GM12878 (cell line): ENCODE data around the gene SMAP1. TPM values are rescaled to one million over a fixed set of nuclear protein-coding genes. Genes with fewer than 3 reads are reported as not detected.

ENCODE experiments used
- ATAC-seq: fragments of 200-7000 bp; cut with Tn5 transposase; 3 replicates; pipeline ENCODE4 v1.9.1; 2020; ENCODE audit warnings: mild to moderate bottlenecking, moderate library complexity
- BruUV-seq: library from RNA; stranded (reverse); fragments of 400-500 nt; replicated peaks from 2 replicates; lab custom pipeline; 2021; lab: Mats Ljungman, UMichigan
- CTCF ChIA-PET: fragments of 300-600 bp; sonication (Branson Sonifier 250); formaldehyde crosslinking; extraction: SDS; loops from one replicate; lab custom pipeline; 2021; ENCODE audit warnings: inconsistent platforms; lab: Yijun Ruan, JAX
- POLR2A ChIA-PET: fragments of 350-600 bp; formaldehyde crosslinking; extraction: SDS; loops from one replicate; lab custom pipeline; 2021; ENCODE audit warnings: inconsistent platforms; lab: Charles Lee
- RAD21 ChIA-PET: fragments of 300-600 bp; sonication (Branson Sonifier 250); formaldehyde crosslinking; loops from one replicate; lab custom pipeline; 2023; ENCODE audit warnings: antibody characterized with exemption; ENCODE audit not compliant: unreplicated experiment; lab: Charles Lee
- SMC1A ChIA-PET: fragments of 300-600 bp; sonication (Branson Sonifier 250); formaldehyde crosslinking; loops from one replicate; lab custom pipeline; 2023; ENCODE audit not compliant: unreplicated experiment, uncharacterized antibody; lab: Charles Lee
- DNase-seq: peaks from one replicate; pipeline ENCODE4 v3.0.0-alpha.2; 2011; ENCODE audit warnings: low read depth, low spot score
- FAIRE-seq: peaks from 3 replicates; lab custom pipeline; 2011; peaks lifted over from hg19 to GRCh38; lab: Jason Lieb, UNC
- H2AFZ ChIP-seq: 2 replicates; pipeline ENCODE4 v1.6.0; 2011; ENCODE audit warnings: low read depth, low read length, control low read depth; ENCODE audit not compliant: control insufficient read depth
- H3K27ac ChIP-seq: 2 replicates; pipeline ENCODE4 v1.5.1; 2011; ENCODE audit warnings: control low read depth; ENCODE audit not compliant: control insufficient read depth, insufficient read depth
- H3K27me3 ChIP-seq, 2 experiments: replicated peaks in 1 of 2; 2 replicates each; pipeline versions ENCODE4 v1.6.0 to v1.6.1; 2011; ENCODE audit warnings: low read length in 1 of 2; ENCODE audit not compliant: control insufficient read depth in 2 of 2, insufficient read depth in 2 of 2
- H3K36me3 ChIP-seq, 2 experiments: 2 replicates each; pipeline ENCODE4 v1.5.1; 2011; ENCODE audit warnings: low read length in 1 of 2; ENCODE audit not compliant: control insufficient read depth in 2 of 2, insufficient read depth in 2 of 2
- H3K4me1 ChIP-seq: 2 replicates; pipeline ENCODE4 v1.6.1; 2011; ENCODE audit warnings: mild to moderate bottlenecking, low read length, moderate library complexity, mixed read lengths; ENCODE audit not compliant: control insufficient read depth, insufficient read depth
- H3K4me2 ChIP-seq: 2 replicates; pipeline ENCODE4 v1.6.0; 2011; ENCODE audit warnings: control low read depth; ENCODE audit not compliant: control insufficient read depth, insufficient read depth
- H3K4me3 ChIP-seq: fragments of 200-600 bp; sonication (generic); 2 replicates; pipeline ENCODE4 v1.5.1; 2016
- H3K79me2 ChIP-seq: 2 replicates; pipeline ENCODE4 v1.6.0; 2011; ENCODE audit warnings: low read length; ENCODE audit not compliant: control insufficient read depth, insufficient read depth
- H3K9ac ChIP-seq: 2 replicates; pipeline ENCODE4 v1.8.0; 2011; ENCODE audit warnings: low read length, control low read depth, mixed read lengths; ENCODE audit not compliant: control insufficient read depth, insufficient read depth
- H3K9me3 ChIP-seq: replicated peaks from 3 replicates; pipeline ENCODE4 v1.5.1; 2011; ENCODE audit warnings: mild to moderate bottlenecking, low read length; ENCODE audit not compliant: control insufficient read depth, insufficient read depth
- H4K20me1 ChIP-seq: 2 replicates; pipeline ENCODE4 v1.6.0; 2011; ENCODE audit not compliant: control insufficient read depth, insufficient read depth
- RAD21 ChIP-seq: IDR thresholded peaks from 2 replicates; pipeline ENCODE4 v1.6.1; 2011; ENCODE audit warnings: mild to moderate bottlenecking, low read depth, low read length, moderate library complexity; ENCODE audit not compliant: insufficient read depth
- SMC3 ChIP-seq: IDR thresholded peaks from 2 replicates; pipeline ENCODE4 v1.6.1; 2011; ENCODE audit warnings: low read length, improper control_type of control experiment, borderline replicate concordance
- SUPT20H ChIP-seq: IDR thresholded peaks from 2 replicates; pipeline ENCODE4 v1.6.1; 2011; ENCODE audit warnings: low read depth, mild to moderate bottlenecking, low read length, moderate library complexity, borderline replicate concordance; ENCODE audit not compliant: control insufficient read depth
- ZBTB33 ChIP-seq: fragments of 450-650 bp; IDR thresholded peaks from 2 replicates; pipeline ENCODE4 v1.6.1; 2017; ENCODE audit warnings: mild to moderate bottlenecking
- ZNF592 ChIP-seq: fragments of 450-650 bp; IDR thresholded peaks from 2 replicates; pipeline ENCODE4 v1.6.1; 2017; ENCODE audit warnings: mild to moderate bottlenecking, moderate library complexity
- WGBS: methylation state at CpG from one replicate; pipeline ENCODE4 v1.1.6; 2016; ENCODE audit warnings: low lambda C conversion rate; ENCODE audit not compliant: insufficient replicate concordance, insufficient coverage; ENCODE audit errors: missing lambda C conversion rate; 5-methylcytosine and 5-hydroxymethylcytosine counted together
- in situ Hi-C: fragments of 300-500 bp; cut with MboI; formaldehyde crosslinking; loops from 9 replicates; pipeline ENCODE4 v1.14.3; 2018; ENCODE audit warnings: mixed read lengths
- intact Hi-C: fragments of 100-400 bp; cut with micrococcal nuclease; formaldehyde crosslinking; loops from one replicate; pipeline ENCODE4 v1.14.2; 2022; ENCODE audit not compliant: unreplicated experiment
- polyA plus RNA-seq, 11 experiments: library from polyadenylated mRNA; depleted of rRNA in 4 of 11; unstranded in 6 of 11; stranded (reverse) in 5 of 11; fragments of >200 nt; fragmentation: Nextera tagmentation in 4 of 11; fragmentation: Illumina TruSeq in 1 of 11; extraction: Ambion mirVana in 4 of 11; extraction: Trizol in 1 of 11; gene quantifications; 1 replicate in 1 of 11; 2 replicates in 10 of 11; pipeline versions ENCODE4 v1.2.1 to v1.2.3, GENCODE V29; 2011 to 2016; ENCODE audit warnings: inconsistent platforms in 2 of 11, missing spikeins in 2 of 11, low read depth in 1 of 11
- total RNA-seq, 4 experiments: library from RNA; depleted of rRNA in 3 of 4; stranded (reverse); fragments of >200 nt in 3 of 4; fragmentation: Illumina TruSeq in 1 of 4; extraction: Trizol in 1 of 4; gene quantifications; 2 replicates each; pipeline versions ENCODE4 v1.2.1 to v1.2.3, GENCODE V29; 2013 to 2021
- TF ChIP-seq, protein P1 (sequence below), 3 experiments: IDR thresholded peaks in 2 of 3; conservative IDR thresholded peaks in 1 of 3; 2 replicates each; pipeline ENCODE4 v1.5.1; 2011; ENCODE audit warnings: low read depth in 3 of 3, low read length in 3 of 3, mild to moderate bottlenecking in 3 of 3, control low read depth in 2 of 3, moderate library complexity in 2 of 3, inconsistent platforms in 1 of 3, mixed read lengths in 1 of 3; ENCODE audit not compliant: control insufficient read depth in 2 of 3, insufficient read depth in 1 of 3; ENCODE audit errors: extremely low read depth in 1 of 3

The SMAP1 gene
- total and polyA plus RNA-seq, 10 of the 15 experiments (the other 5 are each of a cell fraction or from before 2014, with no cell fraction given) = 13.7 to 33.9 (median 25.3) TPM

DNA sequence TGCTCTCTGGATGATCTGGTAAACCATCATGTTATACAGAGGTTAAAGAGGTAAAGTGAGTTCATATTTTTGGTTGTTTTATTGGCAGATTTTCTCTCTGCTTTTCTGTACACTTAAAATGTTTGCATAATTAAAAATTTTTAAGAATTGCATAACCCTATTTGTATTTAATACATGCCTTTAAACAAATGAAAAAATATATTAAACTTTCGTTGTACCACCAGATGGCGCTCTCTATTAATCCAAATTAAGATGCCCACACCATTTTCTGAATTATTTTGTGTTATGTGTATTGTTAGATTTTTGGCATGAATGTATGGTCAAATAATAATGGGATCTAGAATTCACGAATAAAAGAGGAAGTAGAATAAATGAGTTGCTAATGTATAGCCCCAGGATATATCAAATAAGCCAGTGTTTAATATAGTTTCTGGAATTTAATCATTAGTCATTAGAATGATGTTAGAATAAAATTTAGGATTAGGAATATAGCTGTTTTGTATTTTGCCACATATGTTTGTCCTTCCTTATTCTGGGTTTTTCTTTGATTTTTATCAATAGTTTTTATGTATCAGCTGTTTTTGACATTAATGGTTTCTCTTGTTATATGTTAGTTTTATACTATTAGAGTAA, 38.9 kb downstream of the SMAP1 start:
- TF ChIP-seq RAD21 (peak; percentile 74), ZBTB33 (no peak), SMC3 (peak; percentile 79; the same call in 1 of the 2 replicates), SUPT20H (no peak), ZNF592 (0 out of 2 replicates have a peak, but pooled peaks have one; percentile 11)
- TF ChIP-seq, protein P1, sequence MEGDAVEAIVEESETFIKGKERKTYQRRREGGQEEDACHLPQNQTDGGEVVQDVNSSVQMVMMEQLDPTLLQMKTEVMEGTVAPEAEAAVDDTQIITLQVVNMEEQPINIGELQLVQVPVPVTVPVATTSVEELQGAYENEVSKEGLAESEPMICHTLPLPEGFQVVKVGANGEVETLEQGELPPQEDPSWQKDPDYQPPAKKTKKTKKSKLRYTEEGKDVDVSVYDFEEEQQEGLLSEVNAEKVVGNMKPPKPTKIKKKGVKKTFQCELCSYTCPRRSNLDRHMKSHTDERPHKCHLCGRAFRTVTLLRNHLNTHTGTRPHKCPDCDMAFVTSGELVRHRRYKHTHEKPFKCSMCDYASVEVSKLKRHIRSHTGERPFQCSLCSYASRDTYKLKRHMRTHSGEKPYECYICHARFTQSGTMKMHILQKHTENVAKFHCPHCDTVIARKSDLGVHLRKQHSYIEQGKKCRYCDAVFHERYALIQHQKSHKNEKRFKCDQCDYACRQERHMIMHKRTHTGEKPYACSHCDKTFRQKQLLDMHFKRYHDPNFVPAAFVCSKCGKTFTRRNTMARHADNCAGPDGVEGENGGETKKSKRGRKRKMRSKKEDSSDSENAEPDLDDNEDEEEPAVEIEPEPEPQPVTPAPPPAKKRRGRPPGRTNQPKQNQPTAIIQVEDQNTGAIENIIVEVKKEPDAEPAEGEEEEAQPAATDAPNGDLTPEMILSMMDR (IDR thresholded peaks at IDR 0.05 in 2 of 3, conservative IDR thresholded peaks at IDR 0.05 in 1 of 3; ENCODE audit: control insufficient read depth in 2 of 3, extremely low read depth in 1 of 3, insufficient read depth in 1 of 3, low read depth in 3 of 3, low read length in 3 of 3) = peak; percentile 13 to 55 (median 44); a peak in 4 of 6 replicates
- Histone ChIP-seq H3K9ac (no peak overlapping the region), H4K20me1 (no peaks in the 10 kb centered on the region), H2AFZ (no peak overlapping the region), H3K27me3 (no peaks in the 10 kb centered on the region), H3K9me3 (no peaks in the 10 kb centered on the region), H3K36me3 (no peaks in the 10 kb centered on the region), H3K4me2 (no peak overlapping the region), H3K79me2 (no peaks in the 10 kb centered on the region), H3K4me1 (peaks cover 6% of the 10 kb centered on the region; the same call in 1 of the 2 replicates), H3K4me3 (no peak overlapping the region), H3K27ac (no peak overlapping the region)
- no peak for DNase-seq
- ChIA-PET CTCF (interaction anchor here (0.6 to 7.1 kb wide), 46 partner anchors 8 to 398 kb away, joined by 3 to 225 read pairs (median 4); partner anchors contain the start of genes FAM135A and SMAP1), SMC1A (interaction anchor here (0.6 to 7.3 kb wide), 32 partner anchors 9 to 390 kb away, joined by 3 to 155 read pairs (median 4); partner anchors contain the start of gene B3GAT2), POLR2A (interaction anchor here (1.1 to 1.7 kb wide), 5 partner anchors 11 to 179 kb away, joined by 3 to 7 read pairs (median 4); no protein-coding TSS in a partner anchor), RAD21 (interaction anchor here (0.7 to 5.9 kb wide), 27 partner anchors 8 to 486 kb away, joined by 3 to 101 read pairs (median 4); partner anchors contain the start of gene SDHAF4)
- FAIRE-seq = no peak
- in situ Hi-C loops (loop anchor here (5.0 kb wide), 2 partner anchors 181 to 251 kb away; partner anchors contain the start of gene B3GAT2), intact Hi-C loops (loop anchor here (1.0 kb wide), 3 partner anchors 178 to 306 kb away; no protein-coding TSS in a partner anchor)
- ATAC-seq = peak; percentile 43
- BruUV-seq = no TSS peak
- 0% methylated on average over 3 of the region's 3 CpGs for WGBS
